ENCODE measurements around the gene BPIFA1.

DNA sequence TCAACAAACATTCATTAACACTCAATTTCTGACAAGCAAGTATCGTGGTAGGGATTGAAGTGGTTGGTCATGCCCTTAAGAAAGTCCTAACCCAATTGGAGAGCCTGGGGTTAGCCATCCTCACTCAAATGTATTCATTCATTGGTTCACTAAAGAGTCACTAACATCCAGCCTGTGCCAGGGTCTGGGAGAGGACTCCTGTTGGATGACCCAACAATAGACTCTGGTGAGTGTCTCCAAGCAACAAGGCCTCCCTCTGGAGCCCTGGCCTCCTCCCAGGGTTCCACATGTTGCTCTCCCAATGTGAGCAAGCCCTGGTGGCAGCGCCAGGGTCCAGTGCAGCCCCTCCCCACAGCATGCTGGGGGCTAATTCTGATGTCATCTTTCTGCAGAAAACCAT lies 18.7 kb upstream of the BPIFA1 start, which contains the start of gene BPIFA3:
- TF ChIP-seq POLR2AphosphoS5 (IDR thresholded peaks at IDR 0.05) (no peak), EP300 (IDR thresholded peaks at IDR 0.05) (no peak)
- TF ChIP-seq, protein P1, sequence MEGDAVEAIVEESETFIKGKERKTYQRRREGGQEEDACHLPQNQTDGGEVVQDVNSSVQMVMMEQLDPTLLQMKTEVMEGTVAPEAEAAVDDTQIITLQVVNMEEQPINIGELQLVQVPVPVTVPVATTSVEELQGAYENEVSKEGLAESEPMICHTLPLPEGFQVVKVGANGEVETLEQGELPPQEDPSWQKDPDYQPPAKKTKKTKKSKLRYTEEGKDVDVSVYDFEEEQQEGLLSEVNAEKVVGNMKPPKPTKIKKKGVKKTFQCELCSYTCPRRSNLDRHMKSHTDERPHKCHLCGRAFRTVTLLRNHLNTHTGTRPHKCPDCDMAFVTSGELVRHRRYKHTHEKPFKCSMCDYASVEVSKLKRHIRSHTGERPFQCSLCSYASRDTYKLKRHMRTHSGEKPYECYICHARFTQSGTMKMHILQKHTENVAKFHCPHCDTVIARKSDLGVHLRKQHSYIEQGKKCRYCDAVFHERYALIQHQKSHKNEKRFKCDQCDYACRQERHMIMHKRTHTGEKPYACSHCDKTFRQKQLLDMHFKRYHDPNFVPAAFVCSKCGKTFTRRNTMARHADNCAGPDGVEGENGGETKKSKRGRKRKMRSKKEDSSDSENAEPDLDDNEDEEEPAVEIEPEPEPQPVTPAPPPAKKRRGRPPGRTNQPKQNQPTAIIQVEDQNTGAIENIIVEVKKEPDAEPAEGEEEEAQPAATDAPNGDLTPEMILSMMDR (IDR thresholded peaks at IDR 0.05): no peak
